ENCODE data around the gene PRSS57. TPM values are rescaled to one million over a fixed set of nuclear protein-coding genes. Genes with fewer than 3 reads are reported as not detected.

Gene PRSS57
- total and polyA plus RNA-seq, 2 of the 13 experiments (the other 11 are each of a cell fraction or from before 2014, with no cell fraction given): 0.12 TPM; not detected in 1

DNA sequence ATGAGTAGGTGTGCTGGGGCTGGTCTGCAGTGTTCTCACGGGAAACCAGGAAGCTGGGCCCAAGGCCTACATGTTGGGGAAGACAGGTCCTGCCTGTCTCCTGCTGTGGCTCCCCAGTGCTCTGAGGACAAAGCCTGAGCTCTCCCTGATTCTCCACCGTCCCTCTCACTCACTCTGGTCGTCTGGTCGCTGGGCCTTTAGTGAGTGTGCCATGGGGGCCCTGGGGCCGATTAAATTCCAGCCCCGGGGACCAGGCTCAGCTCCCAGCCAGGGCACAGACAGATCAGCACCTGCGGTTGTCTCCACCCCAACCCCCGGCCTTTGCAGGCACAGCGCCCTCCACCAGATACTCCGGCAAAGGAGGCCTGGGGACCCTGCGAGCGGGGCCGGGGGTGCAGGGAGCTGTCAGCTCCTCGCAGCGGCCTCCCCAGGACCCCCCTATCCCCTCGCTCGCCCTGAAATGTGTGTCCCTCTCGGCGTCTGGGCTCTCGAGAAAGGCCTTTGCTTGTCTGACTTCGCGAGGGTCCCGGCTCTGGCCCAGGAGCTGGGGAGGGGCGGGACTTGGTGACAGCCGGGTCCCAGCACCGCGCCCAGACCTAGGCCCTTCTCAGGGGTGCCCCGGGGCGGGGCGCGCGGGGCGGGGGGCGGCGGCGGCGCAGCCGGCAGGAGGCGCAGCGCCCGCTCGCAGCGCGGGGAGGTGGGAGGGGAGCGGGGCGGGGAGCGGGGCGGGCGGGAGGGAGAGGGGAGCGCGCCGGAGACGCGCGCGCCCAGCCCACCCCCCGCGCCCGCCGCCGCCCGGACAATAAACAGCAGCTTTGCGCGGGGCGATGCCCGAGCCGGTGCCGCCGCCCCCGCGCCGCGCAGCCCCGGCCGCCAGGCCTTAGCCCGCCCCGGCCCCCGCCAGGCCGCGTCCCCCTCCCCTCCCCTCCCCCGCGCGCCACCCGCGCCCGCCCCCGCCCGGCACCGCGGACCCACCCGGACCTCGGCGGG, 13.2 kb upstream of the PRSS57 start, which contains the start of gene PALM (continued):
- TF ChIP-seq, protein P1, sequence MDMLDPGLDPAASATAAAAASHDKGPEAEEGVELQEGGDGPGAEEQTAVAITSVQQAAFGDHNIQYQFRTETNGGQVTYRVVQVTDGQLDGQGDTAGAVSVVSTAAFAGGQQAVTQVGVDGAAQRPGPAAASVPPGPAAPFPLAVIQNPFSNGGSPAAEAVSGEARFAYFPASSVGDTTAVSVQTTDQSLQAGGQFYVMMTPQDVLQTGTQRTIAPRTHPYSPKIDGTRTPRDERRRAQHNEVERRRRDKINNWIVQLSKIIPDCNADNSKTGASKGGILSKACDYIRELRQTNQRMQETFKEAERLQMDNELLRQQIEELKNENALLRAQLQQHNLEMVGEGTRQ (IDR thresholded peaks at IDR 0.05; ENCODE audit: low read depth, low read length): no peak
- TF ChIP-seq, protein P1 (CRISPR knock-in tag; IDR thresholded peaks at IDR 0.05; ENCODE audit: borderline replicate concordance): no peak
- TF ChIP-seq SNAPC2 (CRISPR knock-in tag; IDR thresholded peaks at IDR 0.05): no peak
- no peak for TF ChIP-seq NPAS2 (CRISPR knock-in tag; IDR thresholded peaks at IDR 0.05; ENCODE audit: borderline replicate concordance)
- TF ChIP-seq ZNF619 (CRISPR knock-in tag; IDR thresholded peaks at IDR 0.05): no peak
- no peak for TF ChIP-seq PRPF4 (IDR thresholded peaks at IDR 0.05; ENCODE audit: low read depth, low read length, poor library complexity, severe bottlenecking)
- TF ChIP-seq REXO4 (CRISPR knock-in tag; IDR thresholded peaks at IDR 0.05; ENCODE audit: borderline replicate concordance): no peak
- no peak for TF ChIP-seq ZSCAN20 (CRISPR knock-in tag; IDR thresholded peaks at IDR 0.05; ENCODE audit: borderline replicate concordance)
- TF ChIP-seq, protein P2, sequence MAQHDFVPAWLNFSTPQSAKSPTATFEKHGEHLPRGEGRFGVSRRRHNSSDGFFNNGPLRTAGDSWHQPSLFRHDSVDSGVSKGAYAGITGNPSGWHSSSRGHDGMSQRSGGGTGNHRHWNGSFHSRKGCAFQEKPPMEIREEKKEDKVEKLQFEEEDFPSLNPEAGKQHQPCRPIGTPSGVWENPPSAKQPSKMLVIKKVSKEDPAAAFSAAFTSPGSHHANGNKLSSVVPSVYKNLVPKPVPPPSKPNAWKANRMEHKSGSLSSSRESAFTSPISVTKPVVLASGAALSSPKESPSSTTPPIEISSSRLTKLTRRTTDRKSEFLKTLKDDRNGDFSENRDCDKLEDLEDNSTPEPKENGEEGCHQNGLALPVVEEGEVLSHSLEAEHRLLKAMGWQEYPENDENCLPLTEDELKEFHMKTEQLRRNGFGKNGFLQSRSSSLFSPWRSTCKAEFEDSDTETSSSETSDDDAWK (CRISPR knock-in tag; IDR thresholded peaks at IDR 0.05): no peak
- no peak for TF ChIP-seq ZNF562 (CRISPR knock-in tag; IDR thresholded peaks at IDR 0.05; ENCODE audit: borderline replicate concordance)
- TF ChIP-seq SMARCE1 (IDR thresholded peaks at IDR 0.05; ENCODE audit: borderline replicate concordance): no peak
- TF ChIP-seq FOXK2 (IDR thresholded peaks at IDR 0.05): no peak
- no peak for TF ChIP-seq HIC2 (CRISPR knock-in tag; IDR thresholded peaks at IDR 0.05; ENCODE audit: low read depth)
- TF ChIP-seq MBD4 (IDR thresholded peaks at IDR 0.05; ENCODE audit: borderline replicate concordance, low read length): no peak
- no peak for TF ChIP-seq ATF7 (IDR thresholded peaks at IDR 0.05)
- TF ChIP-seq ATF7 (CRISPR knock-in tag; IDR thresholded peaks at IDR 0.05): no peak
- TF ChIP-seq ZNF792 (CRISPR knock-in tag; IDR thresholded peaks at IDR 0.05): no peak
- TF ChIP-seq, protein P3, sequence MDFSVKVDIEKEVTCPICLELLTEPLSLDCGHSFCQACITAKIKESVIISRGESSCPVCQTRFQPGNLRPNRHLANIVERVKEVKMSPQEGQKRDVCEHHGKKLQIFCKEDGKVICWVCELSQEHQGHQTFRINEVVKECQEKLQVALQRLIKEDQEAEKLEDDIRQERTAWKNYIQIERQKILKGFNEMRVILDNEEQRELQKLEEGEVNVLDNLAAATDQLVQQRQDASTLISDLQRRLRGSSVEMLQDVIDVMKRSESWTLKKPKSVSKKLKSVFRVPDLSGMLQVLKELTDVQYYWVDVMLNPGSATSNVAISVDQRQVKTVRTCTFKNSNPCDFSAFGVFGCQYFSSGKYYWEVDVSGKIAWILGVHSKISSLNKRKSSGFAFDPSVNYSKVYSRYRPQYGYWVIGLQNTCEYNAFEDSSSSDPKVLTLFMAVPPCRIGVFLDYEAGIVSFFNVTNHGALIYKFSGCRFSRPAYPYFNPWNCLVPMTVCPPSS (IDR thresholded peaks at IDR 0.05): no peak
- TF ChIP-seq SMAD3 (CRISPR knock-in tag; IDR thresholded peaks at IDR 0.05): no peak
- TF ChIP-seq ZBTB34 (CRISPR knock-in tag; IDR thresholded peaks at IDR 0.05): no peak
- no peak for TF ChIP-seq JUN (CRISPR knock-in tag; IDR thresholded peaks at IDR 0.05)

Data from HepG2 (cell line).